Ishikawa (cell line): Measurements from ENCODE around the gene CASP10.

Experiments used
- CEBPB ChIP-seq: IDR thresholded peaks from 2 replicates; pipeline ENCODE4 v1.6.1; 2012
- CREB1 ChIP-seq: IDR thresholded peaks from 2 replicates; pipeline ENCODE4 v1.6.1; 2012; ENCODE audit warnings: low read depth
- EGR1 ChIP-seq: IDR thresholded peaks from 2 replicates; pipeline ENCODE4 v1.6.1; 2012
- EP300 ChIP-seq: IDR thresholded peaks from 2 replicates; pipeline ENCODE4 v1.6.1; 2012; ENCODE audit warnings: borderline replicate concordance
- FOXM1 ChIP-seq: IDR thresholded peaks from 2 replicates; pipeline ENCODE4 v1.6.1; 2012; ENCODE audit warnings: low read depth, borderline replicate concordance
- NFIC ChIP-seq: IDR thresholded peaks from 2 replicates; pipeline ENCODE4 v1.6.1; 2012
- RAD21 ChIP-seq: IDR thresholded peaks from 2 replicates; pipeline ENCODE4 v1.6.1; 2012; ENCODE audit warnings: low read depth
- TAF1 ChIP-seq: IDR thresholded peaks from 2 replicates; pipeline ENCODE4 v1.6.1; 2012; ENCODE audit warnings: low read depth, mild to moderate bottlenecking
- TCF12 ChIP-seq: IDR thresholded peaks from 2 replicates; pipeline ENCODE4 v1.6.1; 2012; ENCODE audit warnings: low read depth
- TEAD4 ChIP-seq: IDR thresholded peaks from 2 replicates; pipeline ENCODE4 v1.6.1; 2012
- USF1 ChIP-seq: IDR thresholded peaks from 2 replicates; pipeline ENCODE4 v1.6.1; 2012
- YY1 ChIP-seq: IDR thresholded peaks from 2 replicates; pipeline ENCODE4 v1.6.1; 2012; ENCODE audit warnings: low read depth
- ZBTB7A ChIP-seq: IDR thresholded peaks from 2 replicates; pipeline ENCODE4 v1.6.1; 2012; ENCODE audit warnings: low read depth
- TF ChIP-seq, protein P1 (sequence below): IDR thresholded peaks from 2 replicates; pipeline ENCODE4 v1.6.1; 2012
- TF ChIP-seq, protein P2 (sequence below): IDR thresholded peaks from 2 replicates; pipeline ENCODE4 v1.6.1; 2012; ENCODE audit warnings: low read depth, mild to moderate bottlenecking

CASP10 gene

DNA sequence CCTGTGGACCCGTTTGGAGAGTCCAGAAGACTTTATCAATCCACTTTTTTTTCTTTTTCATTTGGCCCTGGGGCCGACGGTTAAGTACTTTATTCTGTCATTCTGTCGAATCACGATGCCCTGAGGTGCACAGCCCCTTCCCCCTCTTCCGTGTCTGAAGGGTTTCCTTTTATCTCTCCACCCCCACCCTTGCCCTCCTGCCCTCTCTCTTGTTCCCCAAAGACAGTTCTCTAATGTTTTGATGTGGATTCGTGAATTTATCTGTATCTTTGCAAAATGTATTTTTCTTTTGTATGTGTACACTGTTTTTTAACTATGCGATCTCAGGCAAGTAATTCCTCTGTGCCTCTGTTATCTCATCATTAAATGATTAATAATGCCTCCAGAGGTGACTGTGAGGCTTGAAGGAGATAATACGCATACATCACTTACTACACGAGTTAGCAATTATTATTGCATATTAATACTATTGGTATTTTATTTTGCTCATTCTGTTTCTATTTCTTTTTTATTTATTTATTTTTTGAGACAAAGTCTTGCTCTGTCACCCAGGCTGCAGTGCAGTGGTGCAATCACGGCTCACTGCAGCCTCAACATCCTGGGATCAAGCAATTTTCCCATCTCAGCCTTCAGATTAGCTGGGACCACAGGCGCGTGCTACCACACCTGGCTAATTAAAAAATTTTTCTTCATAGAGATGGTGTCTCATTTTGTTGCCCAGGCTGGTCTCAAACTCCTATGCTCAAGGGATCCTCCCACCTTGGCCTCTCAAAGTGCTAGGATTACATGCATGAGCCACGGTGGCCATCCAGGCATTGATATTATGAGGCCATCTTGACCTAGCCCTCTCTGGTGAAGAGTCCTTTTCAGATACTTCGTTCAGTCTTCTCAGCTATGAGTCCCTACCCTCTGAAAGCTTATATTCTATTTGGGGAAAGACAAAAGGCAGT lies 76.0 kb downstream of the CASP10 start:
- TF ChIP-seq TAF1, result no peak
- TF ChIP-seq YY1, result no peak
- TF ChIP-seq USF1, result no peak
- TF ChIP-seq, protein P1, sequence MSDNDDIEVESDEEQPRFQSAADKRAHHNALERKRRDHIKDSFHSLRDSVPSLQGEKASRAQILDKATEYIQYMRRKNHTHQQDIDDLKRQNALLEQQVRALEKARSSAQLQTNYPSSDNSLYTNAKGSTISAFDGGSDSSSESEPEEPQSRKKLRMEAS, result no peak
- TF ChIP-seq EP300, result no peak
- no peak for TF ChIP-seq TCF12
- TF ChIP-seq RAD21, result no peak
- TF ChIP-seq CEBPB, result no peak
- no peak for TF ChIP-seq EGR1
- TF ChIP-seq ZBTB7A, result no peak
- no peak for TF ChIP-seq CREB1
- TF ChIP-seq TEAD4, result no peak
- TF ChIP-seq, protein P2, sequence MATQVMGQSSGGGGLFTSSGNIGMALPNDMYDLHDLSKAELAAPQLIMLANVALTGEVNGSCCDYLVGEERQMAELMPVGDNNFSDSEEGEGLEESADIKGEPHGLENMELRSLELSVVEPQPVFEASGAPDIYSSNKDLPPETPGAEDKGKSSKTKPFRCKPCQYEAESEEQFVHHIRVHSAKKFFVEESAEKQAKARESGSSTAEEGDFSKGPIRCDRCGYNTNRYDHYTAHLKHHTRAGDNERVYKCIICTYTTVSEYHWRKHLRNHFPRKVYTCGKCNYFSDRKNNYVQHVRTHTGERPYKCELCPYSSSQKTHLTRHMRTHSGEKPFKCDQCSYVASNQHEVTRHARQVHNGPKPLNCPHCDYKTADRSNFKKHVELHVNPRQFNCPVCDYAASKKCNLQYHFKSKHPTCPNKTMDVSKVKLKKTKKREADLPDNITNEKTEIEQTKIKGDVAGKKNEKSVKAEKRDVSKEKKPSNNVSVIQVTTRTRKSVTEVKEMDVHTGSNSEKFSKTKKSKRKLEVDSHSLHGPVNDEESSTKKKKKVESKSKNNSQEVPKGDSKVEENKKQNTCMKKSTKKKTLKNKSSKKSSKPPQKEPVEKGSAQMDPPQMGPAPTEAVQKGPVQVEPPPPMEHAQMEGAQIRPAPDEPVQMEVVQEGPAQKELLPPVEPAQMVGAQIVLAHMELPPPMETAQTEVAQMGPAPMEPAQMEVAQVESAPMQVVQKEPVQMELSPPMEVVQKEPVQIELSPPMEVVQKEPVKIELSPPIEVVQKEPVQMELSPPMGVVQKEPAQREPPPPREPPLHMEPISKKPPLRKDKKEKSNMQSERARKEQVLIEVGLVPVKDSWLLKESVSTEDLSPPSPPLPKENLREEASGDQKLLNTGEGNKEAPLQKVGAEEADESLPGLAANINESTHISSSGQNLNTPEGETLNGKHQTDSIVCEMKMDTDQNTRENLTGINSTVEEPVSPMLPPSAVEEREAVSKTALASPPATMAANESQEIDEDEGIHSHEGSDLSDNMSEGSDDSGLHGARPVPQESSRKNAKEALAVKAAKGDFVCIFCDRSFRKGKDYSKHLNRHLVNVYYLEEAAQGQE, result no peak
- no peak for TF ChIP-seq FOXM1

DNA sequence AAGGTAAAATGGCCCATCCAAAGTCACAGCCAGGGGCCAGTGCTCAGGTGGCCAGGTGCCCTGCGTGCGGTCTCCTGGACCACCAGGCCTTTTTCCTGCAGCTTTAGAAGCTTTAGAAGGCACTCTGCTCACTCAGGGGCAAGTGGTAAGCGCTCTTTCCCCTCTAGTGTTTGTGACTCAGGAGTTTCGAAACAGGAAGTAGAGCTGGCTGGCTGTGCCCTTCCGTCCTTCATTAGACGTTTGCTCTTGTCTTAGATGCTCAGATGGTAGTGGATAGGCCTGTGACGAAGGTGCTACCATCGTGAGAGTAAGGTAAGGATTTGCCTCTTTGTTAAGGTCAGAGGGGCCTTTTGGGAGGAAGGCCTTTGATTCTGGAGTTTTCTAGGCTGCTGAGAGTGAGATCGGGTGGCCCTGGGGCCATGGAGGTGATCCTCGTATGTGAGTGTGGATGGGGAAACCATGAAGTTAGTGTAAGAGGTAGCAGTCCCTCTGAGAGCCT lies 77.4 kb downstream of the CASP10 start, which contains the start of gene CASP8:
TSS of gene CASP8 (plus strand) at position 235 of the 499 bp plus-strand sequence. CDS start 5,951 bp downstream, outside the sequence.
- TF ChIP-seq ZBTB7A, result no peak

DNA sequence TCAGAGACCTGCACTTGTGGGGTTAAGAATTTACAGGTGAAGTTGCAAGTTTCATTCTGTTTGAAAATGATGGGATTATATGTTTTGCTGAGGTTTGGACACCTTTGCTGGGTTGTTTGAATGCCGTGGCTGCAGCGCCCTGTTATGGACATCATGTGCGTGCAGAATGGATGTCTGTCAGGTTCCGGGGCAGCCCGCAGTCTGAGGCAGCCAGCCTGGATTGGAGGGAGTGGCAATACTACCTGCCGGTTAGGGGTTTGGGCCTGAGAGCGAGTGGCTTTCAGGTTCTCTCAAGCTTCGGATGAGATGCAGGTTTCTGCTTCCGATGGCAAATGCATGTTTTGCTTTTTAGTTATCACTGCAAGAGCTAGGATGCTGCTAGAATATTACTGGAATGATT lies 78.5 kb downstream of the CASP10 start:
- no peak for TF ChIP-seq NFIC
- TF ChIP-seq TAF1, result no peak
- TF ChIP-seq YY1, result no peak
- TF ChIP-seq, protein P1, result no peak
- TF ChIP-seq EP300, result no peak
- no peak for TF ChIP-seq USF1
- no peak for TF ChIP-seq FOXM1
- TF ChIP-seq, protein P2, result no peak
- TF ChIP-seq ZBTB7A, result no peak
- no peak for TF ChIP-seq EGR1
- TF ChIP-seq CREB1, result no peak
- TF ChIP-seq RAD21, result no peak
- no peak for TF ChIP-seq TEAD4
- TF ChIP-seq TCF12, result no peak
- TF ChIP-seq CEBPB, result no peak

DNA sequence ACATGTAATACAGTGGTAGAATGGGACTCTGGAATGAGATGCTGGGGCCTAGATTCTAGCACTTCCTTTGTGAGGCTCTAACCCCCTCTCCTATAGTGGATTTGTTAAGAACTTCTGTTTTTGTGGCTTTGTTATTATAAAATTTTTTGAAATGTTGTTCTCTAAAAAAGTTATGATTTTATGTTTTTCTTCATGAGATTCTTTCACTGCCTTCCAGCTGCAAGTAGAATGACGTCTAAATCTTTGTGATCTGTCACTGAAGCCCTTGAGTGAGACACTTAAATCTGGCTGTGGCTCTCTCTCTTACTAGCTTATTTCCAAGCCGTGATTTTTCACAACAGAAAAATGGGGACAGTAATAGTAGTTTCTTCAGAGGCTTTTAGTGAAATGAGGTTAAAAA lies 79.0 kb downstream of the CASP10 start:
- TF ChIP-seq EP300 (no peak), TCF12 (no peak), RAD21 (no peak), CEBPB (no peak), USF1 (no peak), TAF1 (no peak), FOXM1 (no peak), ZBTB7A (no peak), EGR1 (no peak), TEAD4 (no peak), CREB1 (no peak), NFIC (no peak)
- TF ChIP-seq, protein P2, result no peak
